Stomach (tissue), 4 donors: Measurements from ENCODE around the gene AFDN.

ENCODE experiments used
- CTCF ChIP-seq, 7 experiments: fragments of 450-650 bp in 4 of 7; fragments of 200-600 bp in 3 of 7; sonication (generic) in 3 of 7; IDR thresholded peaks; one replicate each; pipeline ENCODE4 v1.5.1; 2016 to 2019; ENCODE audit warnings: antibody characterized with exemption in 7 of 7, control low read depth in 2 of 7, mild to moderate bottlenecking in 1 of 7
- EP300 ChIP-seq: sonication (generic); formaldehyde crosslinking; IDR thresholded peaks from one replicate; pipeline ENCODE4 v1.6.1; 2017; ENCODE audit warnings: antibody characterized with exemption
- POLR2A ChIP-seq, 4 donors: fragments of 450-650 bp; IDR thresholded peaks; one replicate each; pipeline ENCODE4 v1.6.1; 2016; ENCODE audit warnings: antibody characterized with exemption in 4 of 4, control low read depth in 2 of 4, mild to moderate bottlenecking in 1 of 4, moderate library complexity in 1 of 4
- POLR2AphosphoS5 ChIP-seq, 3 donors: sonication (generic); formaldehyde crosslinking; IDR thresholded peaks; one replicate each; pipeline ENCODE4 v1.6.1; 2016; ENCODE audit warnings: antibody characterized with exemption in 3 of 3

GRCh38 chr6:167801263-167801662, 25.4 kb upstream of the AFDN start:
- TF ChIP-seq CTCF (IDR thresholded peaks at IDR 0.05) (no peak), POLR2A (IDR thresholded peaks at IDR 0.05) (no peak), EP300 (no peak), POLR2AphosphoS5 (IDR thresholded peaks at IDR 0.05) (no peak)
